ENCODE results near the gene RANBP1. TPM values are rescaled to one million over a fixed set of nuclear protein-coding genes. Genes with fewer than 3 reads are reported as not detected.

Gene RANBP1
- total and polyA plus RNA-seq, 2 donors (not counting 1 experiment from before 2014, with no cell fraction given) = 67.0 to 77.6 TPM

DNA sequence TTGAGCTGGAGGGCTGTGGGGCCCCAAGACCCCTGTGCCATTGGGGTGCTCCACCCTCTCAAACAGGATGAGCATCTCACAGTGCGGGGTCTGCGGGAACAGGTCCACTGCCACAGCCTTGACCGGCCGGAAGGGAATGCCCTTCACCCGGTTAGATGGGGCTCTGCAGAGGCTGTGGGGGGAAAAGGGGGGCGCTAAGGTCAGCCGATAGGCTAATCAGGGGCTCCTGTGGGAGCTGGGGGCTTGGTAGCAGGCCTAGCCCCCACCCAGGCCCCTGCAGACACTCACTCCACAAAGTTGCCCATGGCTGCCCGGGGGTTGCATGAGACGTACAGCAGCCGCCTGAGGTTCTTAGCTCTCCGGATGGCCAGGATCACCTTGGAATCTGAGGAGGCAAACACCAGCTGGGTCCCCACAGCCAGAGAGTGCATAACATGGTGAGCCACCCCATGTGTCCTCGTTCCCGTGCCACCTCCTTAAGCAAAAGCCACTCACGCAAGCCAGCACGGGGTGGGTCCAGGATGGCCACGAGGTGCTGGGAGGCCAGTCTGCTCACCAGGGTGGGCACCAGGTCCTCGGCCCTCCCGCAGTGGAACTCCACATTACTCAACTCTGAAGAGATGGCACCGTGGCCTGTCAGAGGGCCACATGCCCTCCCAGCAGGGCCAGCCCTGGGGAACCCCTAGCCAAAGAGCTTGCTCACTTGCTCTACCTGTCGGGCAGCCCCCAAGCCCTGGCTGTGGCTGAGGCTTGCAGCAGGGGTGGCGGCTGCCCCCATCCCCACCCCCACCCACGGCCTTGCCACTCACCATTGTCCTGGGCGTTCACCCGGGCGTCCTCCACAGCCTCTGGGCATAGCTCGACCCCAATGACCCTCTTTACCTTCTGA is 3.0 kb upstream of the RANBP1 start:
- TF ChIP-seq EZH2 (IDR thresholded peaks at IDR 0.05; ENCODE audit: borderline replicate concordance, insufficient read depth, low read depth, low read length, poor library complexity, severe bottlenecking) = no peak
- TF ChIP-seq, protein P1, sequence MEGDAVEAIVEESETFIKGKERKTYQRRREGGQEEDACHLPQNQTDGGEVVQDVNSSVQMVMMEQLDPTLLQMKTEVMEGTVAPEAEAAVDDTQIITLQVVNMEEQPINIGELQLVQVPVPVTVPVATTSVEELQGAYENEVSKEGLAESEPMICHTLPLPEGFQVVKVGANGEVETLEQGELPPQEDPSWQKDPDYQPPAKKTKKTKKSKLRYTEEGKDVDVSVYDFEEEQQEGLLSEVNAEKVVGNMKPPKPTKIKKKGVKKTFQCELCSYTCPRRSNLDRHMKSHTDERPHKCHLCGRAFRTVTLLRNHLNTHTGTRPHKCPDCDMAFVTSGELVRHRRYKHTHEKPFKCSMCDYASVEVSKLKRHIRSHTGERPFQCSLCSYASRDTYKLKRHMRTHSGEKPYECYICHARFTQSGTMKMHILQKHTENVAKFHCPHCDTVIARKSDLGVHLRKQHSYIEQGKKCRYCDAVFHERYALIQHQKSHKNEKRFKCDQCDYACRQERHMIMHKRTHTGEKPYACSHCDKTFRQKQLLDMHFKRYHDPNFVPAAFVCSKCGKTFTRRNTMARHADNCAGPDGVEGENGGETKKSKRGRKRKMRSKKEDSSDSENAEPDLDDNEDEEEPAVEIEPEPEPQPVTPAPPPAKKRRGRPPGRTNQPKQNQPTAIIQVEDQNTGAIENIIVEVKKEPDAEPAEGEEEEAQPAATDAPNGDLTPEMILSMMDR (IDR thresholded peaks at IDR 0.05) = no peak
- no peak overlapping the region for H3K4me2 ChIP-seq (replicated peaks; ENCODE audit: low read depth, low read length, poor library complexity, severe bottlenecking)
- WGBS (ENCODE audit: insufficient coverage) = 99% methylated on average over 17 of the region's 26 CpGs
- ATAC-seq (ENCODE audit: low read depth) (no peak), DNase-seq (no peak)
- CTCF ChIA-PET = interaction anchor here (1.9 kb wide), 1 partner anchor 141 kb away, joined by 9 read pairs; no protein-coding TSS in a partner anchor
- H3K79me2 ChIP-seq (ENCODE audit: control insufficient read depth, insufficient read depth, low read length) = peaks cover 21% of the 10 kb centered on the region
- peaks cover 0 to 46% of the 10 kb centered on the region in 2 experiments for H3K36me3 ChIP-seq (replicated peaks in 1 of 2; ENCODE audit: control extremely low read depth in 1 of 2, control insufficient read depth in 1 of 2, extremely low read depth in 1 of 2, insufficient read depth in 2 of 2, low read length in 1 of 2)
- intact Hi-C loops (cut with micrococcal nuclease) = loop anchor here (10.0 kb wide), 1 partner anchor 742 kb away; the partner anchor contains the start of genes PI4KA and SNAP29
- H3K9me3 Mint-ChIP-seq (ENCODE audit: insufficient read depth) = no peaks in the 10 kb centered on the region
- no peak overlapping the region for H3K4me3 ChIP-seq (ENCODE audit: control extremely low read depth in 1 of 5, extremely low read depth in 1 of 5, insufficient read depth in 1 of 5, low read depth in 2 of 5, low read length in 4 of 5)
- no peak overlapping the region for H3K9ac ChIP-seq (ENCODE audit: low read length)
- H3K27ac Mint-ChIP-seq = no peak overlapping the region
- no peaks in the 10 kb centered on the region for H3K9me3 ChIP-seq (ENCODE audit: control extremely low read depth in 1 of 3, control insufficient read depth in 2 of 3, insufficient read depth in 1 of 3, low read length in 2 of 3)
- POLR2A ChIA-PET = no interaction called here
- H3K27me3 Mint-ChIP-seq = no peaks in the 10 kb centered on the region
- peaks cover 8 to 27% of the 10 kb centered on the region in 2 donors for H3K4me1 ChIP-seq (ENCODE audit: control insufficient read depth in 2 of 2, insufficient read depth in 2 of 2, low read length in 2 of 2)
- H3K4me1 Mint-ChIP-seq = peaks cover 22% of the 10 kb centered on the region
- H3K4me3 Mint-ChIP-seq = no peak overlapping the region
- H3K27me3 ChIP-seq (replicated peaks in 1 of 4; ENCODE audit: control extremely low read depth in 1 of 4, control insufficient read depth in 3 of 4, insufficient read depth in 4 of 4, low read length in 3 of 4) = no peaks in the 10 kb centered on the region
- peaks cover 10% of the 10 kb centered on the region for H4K20me1 ChIP-seq (ENCODE audit: control insufficient read depth, insufficient read depth, low read length, poor library complexity, severe bottlenecking)
- no peak overlapping the region for H3K27ac ChIP-seq (ENCODE audit: low read length in 2 of 2)
- H2AFZ ChIP-seq (ENCODE audit: insufficient read depth, low read depth, low read length, poor library complexity, severe bottlenecking) = no peak overlapping the region
